ENCODE data around the gene CEP112. TPM values are rescaled to one million over a fixed set of nuclear protein-coding genes. Genes with fewer than 3 reads are reported as not detected.

CEP112 gene
- total and polyA plus RNA-seq, 4 donors = 1.1 to 4.9 (median 1.4) TPM

GRCh38 chr17:65600518-65600917 is 591.4 kb downstream of the CEP112 start:
- Histone ChIP-seq H3K36me3 (ENCODE audit: control insufficient read depth in 4 of 4, insufficient read depth in 3 of 4, low read depth in 1 of 4, low read length in 3 of 4) (peaks cover 0 to 2% (median 0%) of the 10 kb centered on the region in 4 donors), H3K27me3 (ENCODE audit: control insufficient read depth in 4 of 4, insufficient read depth in 4 of 4, low read length in 3 of 4) (no peaks in the 10 kb centered on the region), H3K9ac (ENCODE audit: low read depth in 1 of 2, low read length in 2 of 2) (no peak overlapping the region), H3K4me3 (ENCODE audit: low read depth in 1 of 3, low read length in 3 of 3) (no peak overlapping the region), H3K4me1 (ENCODE audit: control insufficient read depth in 4 of 4, insufficient read depth in 4 of 4, low read length in 3 of 4) (no peaks in the 10 kb centered on the region), H3K27ac (ENCODE audit: low read depth in 1 of 2, low read length in 2 of 2) (no peak overlapping the region), H3K9me3 (ENCODE audit: control insufficient read depth in 4 of 4, low read length in 3 of 4) (no peaks in the 10 kb centered on the region)
- DNase-seq (ENCODE audit: low spot score) = no peak
- 54% methylated on average over 1 of the region's 1 CpG for WGBS
- no peak for TF ChIP-seq ATF3 (IDR thresholded peaks at IDR 0.05)
- TF ChIP-seq EGR1 (IDR thresholded peaks at IDR 0.05; ENCODE audit: low read depth in 2 of 2) = no peak
- TF ChIP-seq HNF4G (IDR thresholded peaks at IDR 0.05) = no peak
- TF ChIP-seq FOXA2 (IDR thresholded peaks at IDR 0.05) = no peak
- no peak for TF ChIP-seq TAF1 (conservative IDR thresholded peaks at IDR 0.05)
- TF ChIP-seq JUND (IDR thresholded peaks at IDR 0.05) = no peak
- no peak for TF ChIP-seq SP1 (IDR thresholded peaks at IDR 0.05)
- no peak for TF ChIP-seq GABPA (IDR thresholded peaks at IDR 0.05 in 1 of 2, conservative IDR thresholded peaks at IDR 0.05 in 1 of 2)
- TF ChIP-seq MAX (IDR thresholded peaks at IDR 0.05) = no peak
- no peak for TF ChIP-seq FOXA1 (IDR thresholded peaks at IDR 0.05)
- no peak for TF ChIP-seq NR2F2 (IDR thresholded peaks at IDR 0.05)
- no peak for TF ChIP-seq REST (IDR thresholded peaks at IDR 0.05)

- no peak for DNase-seq (ENCODE audit: low spot score)
- Histone ChIP-seq H3K4me3 (ENCODE audit: low read depth in 1 of 3, low read length in 3 of 3) (no peak overlapping the region), H3K36me3 (ENCODE audit: control insufficient read depth in 4 of 4, insufficient read depth in 3 of 4, low read depth in 1 of 4, low read length in 3 of 4) (peaks cover 0 to 2% (median 0%) of the 10 kb centered on the region in 4 donors), H3K27ac (ENCODE audit: low read depth in 1 of 2, low read length in 2 of 2) (no peak overlapping the region), H3K27me3 (ENCODE audit: control insufficient read depth in 4 of 4, insufficient read depth in 4 of 4, low read length in 3 of 4) (no peaks in the 10 kb centered on the region), H3K9ac (ENCODE audit: low read depth in 1 of 2, low read length in 2 of 2) (no peak overlapping the region), H3K4me1 (ENCODE audit: control insufficient read depth in 4 of 4, insufficient read depth in 4 of 4, low read length in 3 of 4) (no peaks in the 10 kb centered on the region), H3K9me3 (ENCODE audit: control insufficient read depth in 4 of 4, low read length in 3 of 4) (no peaks in the 10 kb centered on the region)
- TF ChIP-seq FOXA2 (IDR thresholded peaks at IDR 0.05) (no peak), RAD21 (IDR thresholded peaks at IDR 0.05) (no peak), JUND (IDR thresholded peaks at IDR 0.05) (no peak), MAX (IDR thresholded peaks at IDR 0.05) (no peak), GABPA (IDR thresholded peaks at IDR 0.05 in 1 of 2, conservative IDR thresholded peaks at IDR 0.05 in 1 of 2) (no peak), FOXA1 (IDR thresholded peaks at IDR 0.05) (no peak), EGR1 (IDR thresholded peaks at IDR 0.05; ENCODE audit: low read depth in 2 of 2) (no peak), REST (IDR thresholded peaks at IDR 0.05) (no peak), RXRA (IDR thresholded peaks at IDR 0.05) (no peak), HNF4A (conservative IDR thresholded peaks at IDR 0.05) (no peak), CTCF (IDR thresholded peaks at IDR 0.05; ENCODE audit: low read depth, low read length, missing input control) (no peak), NR2F2 (IDR thresholded peaks at IDR 0.05) (no peak), TAF1 (conservative IDR thresholded peaks at IDR 0.05) (no peak), SP1 (IDR thresholded peaks at IDR 0.05) (no peak), ZBTB33 (IDR thresholded peaks at IDR 0.05) (no peak), YY1 (IDR thresholded peaks at IDR 0.05) (no peak)
- 79% methylated on average over 5 of the region's 5 CpGs for WGBS
Measured at GRCh38 chr17:65599650-65600049, 592.3 kb downstream of the CEP112 start.

All from liver (tissue), 9 donors.